Measurements from ENCODE around the gene CDC25A.
A peak's percentile ranks its signal among the peaks of the same experiment; 100 is the strongest.

CDC25A gene

DNA sequence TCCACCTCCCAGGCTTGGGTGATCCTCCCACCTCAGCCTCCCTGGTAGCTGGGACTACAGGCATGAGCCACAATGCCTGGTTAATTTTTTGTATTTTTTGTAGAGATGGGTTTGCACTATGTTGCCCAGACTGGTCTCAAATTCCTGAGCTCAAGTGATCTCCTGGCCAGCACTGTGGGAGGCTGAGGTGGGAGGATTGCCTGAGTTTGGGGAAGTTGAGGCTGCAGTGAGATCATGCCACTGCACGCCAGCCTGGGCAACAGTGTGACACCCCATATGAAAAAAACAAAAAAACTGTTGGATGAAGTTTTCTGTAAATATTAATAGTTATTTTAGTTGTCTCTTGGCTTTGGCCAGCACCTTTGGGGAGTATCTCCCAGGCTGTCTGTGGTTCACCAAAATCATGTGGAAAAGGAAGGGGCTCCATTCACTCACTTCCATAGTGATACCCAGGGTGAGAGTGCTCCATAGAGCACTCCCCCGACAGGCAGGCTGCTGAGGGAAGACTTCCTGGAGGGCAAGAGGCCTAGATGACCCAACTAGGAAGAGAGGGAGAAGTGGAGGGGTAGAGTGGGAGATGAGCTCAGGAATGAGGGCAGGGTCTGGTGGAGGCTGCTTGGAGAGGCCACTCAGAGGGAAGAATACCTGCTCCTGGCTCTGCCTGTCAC is 47.1 kb downstream of the CDC25A start:
- DNase-seq (ENCODE audit: low spot score), result no peak

DNA sequence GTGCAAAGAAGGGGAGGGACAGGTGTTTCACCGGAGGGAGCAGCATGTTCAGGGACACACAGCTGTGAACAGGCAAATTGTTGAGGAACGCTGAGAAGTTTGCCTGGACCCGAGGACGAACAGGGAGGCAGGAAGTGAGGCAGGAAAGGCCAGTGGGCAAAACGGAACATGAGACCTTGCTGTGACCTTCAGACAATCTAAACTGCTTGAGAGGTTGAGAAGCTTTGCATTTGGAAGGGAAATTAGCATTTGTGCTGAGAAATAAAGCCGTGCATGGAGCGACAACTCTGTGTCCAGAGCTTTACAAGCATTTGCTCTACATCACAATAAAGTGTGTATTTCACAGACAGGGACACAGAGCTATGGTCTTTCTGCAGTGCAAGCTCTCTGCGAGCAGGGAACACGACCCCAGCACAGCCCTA is 47.9 kb downstream of the CDC25A start:
- no peak for DNase-seq (ENCODE audit: low spot score)

DNA sequence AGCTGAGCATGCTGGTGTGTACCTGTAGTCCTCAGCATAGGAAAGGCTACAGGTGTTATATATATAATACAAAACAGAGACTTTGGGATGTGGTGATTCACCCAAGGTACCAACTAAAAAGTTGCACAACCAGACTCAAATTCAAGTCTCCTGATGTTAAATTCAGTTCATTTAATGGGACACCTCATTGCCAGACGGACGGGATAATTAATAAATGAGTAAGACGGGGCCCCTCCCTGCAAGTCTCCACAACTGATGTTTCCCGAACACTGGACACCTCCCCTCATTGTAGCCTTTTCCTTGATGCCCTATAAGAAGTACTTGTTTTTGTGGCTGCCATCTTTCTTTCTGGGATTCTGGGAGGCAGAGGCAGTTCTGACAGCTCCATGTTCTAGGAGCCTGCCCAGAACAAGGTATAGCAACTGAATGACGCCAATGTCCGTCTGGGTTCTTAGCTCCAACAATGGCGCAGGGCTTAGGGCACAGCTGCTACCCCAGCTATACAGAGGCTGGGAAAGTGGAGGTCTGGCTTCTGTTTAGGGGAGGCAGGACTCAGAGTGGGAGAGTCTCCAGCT is 50.7 kb downstream of the CDC25A start:
- no peak for DNase-seq (ENCODE audit: low spot score)

DNA sequence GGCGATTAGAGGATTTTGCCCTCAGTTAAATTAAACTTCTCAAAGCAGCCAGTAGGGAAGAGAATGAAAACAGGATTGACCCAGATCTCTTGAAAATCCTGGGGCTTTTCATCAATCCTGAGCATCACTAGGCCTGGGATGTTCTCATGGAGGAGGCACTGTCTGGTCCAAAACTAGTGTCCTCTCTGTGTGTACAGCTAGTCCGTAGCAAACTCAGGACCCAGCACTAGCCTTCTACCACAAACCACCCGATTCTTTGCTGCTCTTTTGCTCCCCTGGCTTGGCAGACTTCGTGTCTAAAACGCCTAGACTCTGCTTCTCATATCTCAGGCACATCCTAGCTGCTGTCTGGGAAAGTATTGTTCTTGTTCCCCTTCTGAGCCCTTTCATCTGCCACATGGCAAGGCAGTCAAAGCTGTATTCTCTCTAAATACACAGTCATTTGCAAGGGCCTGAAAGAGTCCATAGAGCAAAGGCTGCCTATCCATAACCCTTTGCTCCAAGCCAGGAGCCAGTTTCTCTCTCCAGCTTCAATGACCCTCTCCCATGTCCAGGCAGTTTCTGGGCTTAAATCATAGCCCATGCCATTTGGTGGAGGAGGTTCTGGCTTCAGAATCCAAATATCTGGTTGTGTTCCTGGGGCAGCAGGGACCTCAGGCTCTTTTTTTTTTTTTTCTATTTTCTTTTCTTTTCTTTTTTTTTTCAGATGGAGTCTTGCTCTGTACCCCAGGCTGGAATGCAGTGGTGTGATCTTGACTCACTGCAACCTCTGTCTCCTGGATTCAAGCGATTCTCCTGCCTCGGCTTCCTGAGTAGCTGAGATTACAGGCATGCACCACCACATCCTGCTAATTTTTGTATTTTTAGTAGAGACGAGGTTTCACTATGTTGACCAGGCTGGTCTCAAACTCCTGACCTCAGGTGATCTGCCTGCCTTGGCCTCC is 52.4 kb downstream of the CDC25A start:
- no peak for DNase-seq (ENCODE audit: low spot score)

DNA sequence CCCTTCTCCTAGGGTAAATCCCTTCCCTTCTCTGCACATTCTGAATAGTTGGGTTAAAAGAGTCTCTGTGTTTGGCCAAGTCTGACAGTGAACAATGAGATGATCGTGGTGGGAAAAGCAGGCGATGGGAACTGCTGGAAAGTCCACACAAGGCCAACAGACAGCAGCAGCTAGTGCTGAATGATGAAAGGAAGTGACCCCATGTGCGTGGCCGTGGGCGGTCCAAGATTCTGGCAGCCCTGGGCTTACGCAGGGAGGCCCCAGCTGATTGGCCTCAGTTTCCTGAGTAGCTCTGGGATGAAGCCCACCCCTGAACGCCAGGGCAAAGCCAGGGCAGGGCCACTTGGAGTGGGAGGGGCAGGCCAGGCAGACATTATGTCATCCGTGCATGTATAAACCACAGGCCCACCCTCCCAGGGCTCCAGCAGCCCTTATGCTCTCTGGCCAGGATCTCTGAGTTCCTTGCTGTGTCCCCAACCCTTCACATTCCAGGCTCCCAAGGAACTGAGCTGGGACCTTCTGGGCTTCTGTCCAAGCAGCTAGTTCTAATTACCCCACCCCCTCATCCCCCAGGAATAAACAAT is 57.8 kb downstream of the CDC25A start:
- peak; percentile 69 for DNase-seq (ENCODE audit: low spot score)

DNA sequence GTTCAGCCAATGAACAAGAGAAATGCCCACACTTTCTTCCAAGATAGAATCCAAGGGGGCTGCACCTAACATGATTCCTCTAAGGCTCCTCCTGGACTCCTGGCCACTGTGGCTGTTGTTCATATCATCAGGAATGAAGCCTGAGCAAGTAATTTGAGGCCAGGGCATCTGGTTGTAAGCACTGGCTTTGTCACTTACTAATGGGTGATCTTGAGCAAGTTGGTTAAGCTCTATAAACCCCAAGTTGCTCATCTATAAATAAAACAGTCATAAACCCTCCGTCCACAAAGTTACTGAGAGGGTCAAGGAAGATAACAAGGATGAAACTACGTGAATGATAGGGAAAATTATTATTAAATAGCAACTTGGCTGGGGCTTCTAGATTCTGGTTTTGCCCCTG is 58.3 kb downstream of the CDC25A start:
- DNase-seq (ENCODE audit: low spot score), result no peak

DNA sequence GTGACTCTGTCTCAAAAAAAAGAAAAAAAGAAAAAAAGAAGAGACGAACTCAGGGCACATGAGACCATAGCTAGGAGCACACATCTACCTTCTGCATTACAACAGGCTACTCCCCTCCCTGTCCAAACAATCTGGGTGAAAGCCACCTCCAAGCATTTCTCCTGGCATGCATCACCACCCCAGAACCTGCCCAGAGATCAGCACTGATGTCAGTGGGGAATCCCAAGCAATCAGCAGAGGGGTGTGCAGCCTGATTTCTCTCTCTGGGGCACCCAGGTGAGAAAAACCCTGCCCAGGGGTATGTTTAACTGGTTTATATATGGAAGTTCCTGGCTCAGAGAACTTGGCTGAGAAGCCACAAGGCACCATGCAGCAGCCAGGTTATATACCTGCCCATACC is 59.4 kb downstream of the CDC25A start:
- DNase-seq (ENCODE audit: low spot score), result no peak

DNA sequence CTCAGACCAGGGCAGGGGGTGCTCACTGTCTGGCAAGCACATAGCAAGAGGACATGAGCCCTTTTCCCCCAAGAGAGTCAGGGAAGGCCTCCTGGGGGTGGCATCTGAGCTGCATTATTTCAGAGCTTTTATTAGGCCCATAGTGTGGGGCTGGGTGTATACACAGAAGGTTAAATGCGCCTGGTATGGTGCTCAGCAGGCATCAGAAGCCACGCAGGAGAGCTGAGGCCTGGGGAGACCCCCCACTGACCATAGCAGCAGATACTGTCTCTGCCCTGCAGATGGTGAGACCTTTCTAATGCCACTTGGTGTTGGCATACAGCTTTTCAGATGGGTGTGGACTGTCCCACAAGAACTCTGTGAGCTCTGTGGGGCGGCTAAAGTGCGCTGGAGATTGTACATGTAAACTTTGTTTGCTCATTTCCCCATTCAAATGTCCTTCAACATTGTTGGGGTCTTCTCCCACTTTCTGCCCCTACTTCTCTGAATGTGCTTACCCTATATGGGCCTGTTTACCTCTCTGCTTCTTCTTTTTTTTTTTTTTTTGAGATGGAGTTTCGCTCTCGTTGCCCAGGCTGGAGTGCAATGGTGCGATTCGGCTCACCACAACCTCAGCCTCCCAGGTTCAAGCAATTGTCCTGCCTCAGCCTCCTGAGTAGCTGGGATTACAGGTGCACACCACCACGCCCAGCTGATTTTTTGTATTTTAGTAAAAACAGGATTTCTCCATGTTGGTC is 62.2 kb downstream of the CDC25A start:
- no peak for DNase-seq (ENCODE audit: low spot score)

DNA sequence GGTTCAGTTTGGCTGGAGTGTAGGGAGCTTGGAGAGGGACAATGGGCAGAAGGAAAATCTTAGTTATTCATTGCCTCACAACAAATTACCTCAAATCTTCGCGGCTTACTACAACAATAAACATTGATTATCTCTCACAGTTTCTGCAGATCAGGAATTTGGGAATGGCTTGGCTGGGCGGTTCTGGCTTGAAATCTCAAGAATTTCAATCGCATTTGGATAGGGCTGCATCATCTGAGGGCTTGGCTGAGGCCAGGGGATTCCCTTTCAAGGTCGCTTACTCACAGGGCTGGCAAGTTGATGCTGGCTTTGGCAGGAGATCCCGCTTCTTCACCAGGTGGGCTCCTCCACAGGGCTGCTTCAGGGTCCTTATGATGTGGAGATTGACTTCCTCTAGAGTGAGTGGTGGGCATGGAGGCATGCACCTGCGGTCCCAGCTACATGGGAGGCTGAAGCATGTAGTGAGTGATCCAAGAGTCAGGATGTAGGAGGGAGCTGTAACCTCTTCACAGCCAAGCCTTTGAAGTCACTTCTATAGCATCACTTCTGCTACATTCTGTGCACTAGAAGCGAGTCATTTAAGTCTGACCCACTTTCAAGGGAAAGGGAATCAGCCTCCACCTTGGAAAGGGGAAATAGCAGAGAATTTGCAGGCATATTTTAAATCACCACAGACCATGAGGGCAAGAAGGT is 63.1 kb downstream of the CDC25A start:
- DNase-seq (ENCODE audit: low spot score), result no peak

DNA sequence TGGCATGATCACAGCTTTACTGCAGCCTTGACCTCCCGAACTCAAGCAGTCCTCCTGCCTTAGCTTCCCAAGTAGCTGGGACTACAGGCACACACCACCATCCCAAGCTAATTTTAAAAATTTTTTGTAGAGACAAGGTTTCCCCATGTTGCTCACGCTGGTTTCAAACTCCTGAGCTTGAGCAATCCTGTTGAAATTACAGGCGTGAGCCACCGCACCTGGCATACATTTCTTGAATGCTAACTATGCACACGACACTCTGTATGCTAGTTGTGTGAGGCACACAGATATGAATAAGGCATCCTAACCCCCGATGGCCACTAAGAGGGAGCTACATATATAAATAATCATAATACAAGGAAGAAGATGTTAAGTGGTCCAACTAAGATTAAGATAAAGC is 64.9 kb downstream of the CDC25A start:
- no peak for DNase-seq (ENCODE audit: low spot score)

DNA sequence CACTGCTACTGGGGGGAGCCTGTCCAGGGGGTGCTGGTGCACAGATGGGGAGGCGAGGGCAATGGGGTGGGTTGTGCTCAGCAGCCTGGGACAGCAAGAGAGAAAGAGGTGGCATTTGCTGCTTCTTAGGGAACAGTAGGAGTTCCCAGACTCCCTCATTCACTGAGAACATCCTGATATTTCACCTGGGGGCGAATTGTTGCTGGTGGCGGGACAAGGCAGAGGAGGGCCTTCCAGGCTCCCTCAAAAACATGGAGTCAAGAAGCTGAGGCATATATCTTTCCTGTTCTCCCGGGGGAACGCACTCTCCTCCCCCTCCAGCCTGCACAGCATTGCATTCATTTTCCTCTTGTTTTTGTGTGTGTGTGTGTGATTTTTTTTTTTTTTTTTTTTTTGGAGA is 65.7 kb downstream of the CDC25A start:
- no peak for DNase-seq (ENCODE audit: low spot score)

DNA sequence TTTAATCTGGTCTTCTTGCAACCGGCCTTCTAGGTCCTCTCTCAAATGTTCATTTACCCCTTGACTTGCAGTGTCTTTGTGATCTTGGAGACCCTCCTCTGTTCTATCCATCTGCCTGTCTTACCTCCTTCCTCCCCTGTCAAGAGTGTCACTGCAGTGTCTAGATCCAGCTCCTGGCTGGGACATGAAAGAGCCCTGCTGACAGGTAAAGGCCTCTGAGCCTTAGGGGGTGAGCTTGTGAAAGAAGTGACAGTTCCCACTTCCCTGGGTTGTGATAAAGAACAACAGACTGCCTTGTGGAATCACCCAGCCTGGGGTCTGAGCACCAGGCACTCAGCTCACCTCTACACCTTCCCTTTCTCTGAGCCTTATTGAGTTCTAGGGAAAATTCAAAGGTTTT is 68.0 kb downstream of the CDC25A start:
- no peak for DNase-seq (ENCODE audit: low spot score)

DNA sequence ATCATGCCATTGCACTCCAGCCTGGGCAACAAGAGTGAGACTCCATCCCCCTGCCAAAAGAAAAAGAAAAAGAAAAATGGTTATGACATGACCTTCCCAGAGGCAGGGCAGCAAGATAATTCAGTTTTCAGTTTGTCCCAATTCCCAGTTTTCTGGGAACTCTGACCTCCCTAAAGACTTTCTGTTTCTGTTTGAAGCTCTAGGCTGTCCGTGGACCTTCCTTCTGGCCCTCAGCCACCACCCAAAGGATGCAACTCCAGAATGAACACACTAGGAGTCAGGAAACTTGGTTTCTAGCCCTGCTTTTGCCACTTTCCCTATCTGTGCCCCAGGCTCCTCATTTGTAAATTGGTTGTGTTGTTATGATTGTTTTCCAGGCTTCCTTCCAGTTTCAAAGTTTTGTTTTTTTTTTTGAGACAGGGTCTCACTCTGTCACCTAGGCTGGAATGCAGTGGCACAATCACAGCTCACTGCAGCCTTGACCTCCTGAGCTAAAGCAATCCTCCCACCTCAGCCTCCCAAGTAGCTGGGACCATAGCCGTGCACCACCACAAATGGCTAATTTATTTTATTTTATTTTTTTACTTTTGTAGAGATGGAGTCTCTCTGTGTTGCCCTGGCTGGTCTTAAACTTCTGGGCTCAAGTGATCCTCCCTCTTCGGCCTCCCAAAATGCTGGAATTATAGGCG is 68.6 kb downstream of the CDC25A start:
- peak; percentile 61 for DNase-seq (ENCODE audit: low spot score)

DNA sequence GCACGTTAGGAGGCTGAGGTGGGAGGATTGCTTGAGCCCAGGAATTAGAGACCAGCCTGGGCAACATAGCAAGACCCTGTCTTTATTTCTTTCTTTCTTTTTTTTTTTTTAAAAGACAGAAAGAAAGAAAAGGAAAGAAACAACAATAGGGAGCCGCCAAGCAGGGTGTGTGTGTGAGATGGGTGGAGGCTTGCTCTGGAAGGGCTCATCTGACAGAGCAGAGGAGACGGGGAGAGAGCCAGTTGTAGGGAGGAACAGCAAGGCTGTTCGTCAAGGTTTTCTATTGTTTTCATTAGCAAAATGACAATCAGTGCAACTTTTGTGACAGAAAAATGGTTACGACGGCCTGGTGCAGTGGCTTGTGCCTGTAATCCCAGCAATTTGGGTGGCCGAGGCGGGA is 69.3 kb downstream of the CDC25A start:
- no peak for DNase-seq (ENCODE audit: low spot score)

DNA sequence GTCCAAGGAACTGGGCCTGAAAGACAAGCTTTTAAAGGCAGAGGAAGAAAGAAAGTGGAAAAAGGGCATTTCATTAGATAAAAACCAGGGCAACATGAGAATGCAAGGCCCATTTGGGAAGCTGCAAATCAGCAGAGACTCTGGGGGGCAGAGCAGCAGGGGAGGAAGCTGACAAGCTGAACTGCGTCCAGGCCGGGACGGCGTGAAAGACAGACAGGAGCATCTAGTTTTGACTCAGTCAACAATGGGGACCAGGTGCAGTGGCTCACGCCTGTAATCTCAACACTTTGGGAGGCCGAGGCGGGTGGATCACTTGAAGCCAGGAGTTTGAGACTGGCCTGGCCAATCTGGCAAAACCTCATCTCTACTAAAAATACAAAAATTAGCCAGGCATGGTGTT is 69.9 kb downstream of the CDC25A start:
- no peak for DNase-seq (ENCODE audit: low spot score)

DNA sequence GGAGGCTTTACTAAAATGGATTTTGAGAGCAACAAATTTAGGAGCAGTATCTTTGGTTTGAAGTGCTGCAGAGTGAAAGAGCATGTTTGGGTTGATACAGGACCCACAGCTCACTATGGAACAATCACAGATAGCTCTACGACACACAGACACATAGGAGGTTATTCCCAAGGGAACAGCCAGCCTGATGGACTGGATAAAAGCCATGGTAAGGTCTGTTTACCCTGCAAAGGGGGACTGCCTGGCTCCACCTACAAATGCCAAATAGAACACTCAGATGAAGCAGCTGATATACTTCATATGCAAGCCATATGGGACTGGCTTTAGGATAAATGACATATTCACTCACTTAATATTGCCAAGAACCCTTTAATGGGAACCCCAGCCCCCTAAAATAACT is 75.4 kb downstream of the CDC25A start:
- no peak for DNase-seq (ENCODE audit: low spot score)

DNA sequence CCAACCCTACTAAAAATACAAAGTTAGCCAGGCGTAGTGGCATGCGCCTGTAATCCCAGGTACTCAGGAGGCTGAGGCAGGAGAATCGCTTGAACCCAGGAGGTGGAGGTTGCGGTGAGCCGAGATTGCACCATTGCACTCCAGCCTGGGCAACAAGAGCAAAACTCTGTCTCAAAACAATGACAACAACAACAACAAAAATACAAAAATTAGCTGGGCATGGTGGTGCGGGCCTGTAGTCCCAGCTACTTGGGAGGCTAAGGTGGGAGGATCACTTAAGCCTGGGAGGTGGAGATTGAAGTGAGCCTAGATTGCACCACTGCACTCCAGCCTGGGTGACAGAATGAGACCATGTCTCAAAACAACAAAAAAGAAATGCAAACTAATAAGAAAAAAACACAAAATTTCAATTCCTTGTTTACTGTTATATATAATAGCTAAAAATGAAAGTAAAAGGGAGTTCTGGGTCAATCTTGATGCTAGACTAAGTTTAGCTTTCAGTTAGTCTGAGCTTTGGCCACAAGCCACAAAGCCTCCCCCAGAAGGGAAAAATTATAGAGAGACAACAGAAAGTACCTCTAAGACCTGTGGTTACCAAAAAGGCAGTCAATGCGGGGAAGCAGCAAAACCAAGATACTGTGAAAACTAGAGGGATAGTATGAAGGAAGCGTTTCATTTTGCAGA is 76.0 kb downstream of the CDC25A start:
- DNase-seq (ENCODE audit: low spot score), result peak; percentile 24

DNA sequence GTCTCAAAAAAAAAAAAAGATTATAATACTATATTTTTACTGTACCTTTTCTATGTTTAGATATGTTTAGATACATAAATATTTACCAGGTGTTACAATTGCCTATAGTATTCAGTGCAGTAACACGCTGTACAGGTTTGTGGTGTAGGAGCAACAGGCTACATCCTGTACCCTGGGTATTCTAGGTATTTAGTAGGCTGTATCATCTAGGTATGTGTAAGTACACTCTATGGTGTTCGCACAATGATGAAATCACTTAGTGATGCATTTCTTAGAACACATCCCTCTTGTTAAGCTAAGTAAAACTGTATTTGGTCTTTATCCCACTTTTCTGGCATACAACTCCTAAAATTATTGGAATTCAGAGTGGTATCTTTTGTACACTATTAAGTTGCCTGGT is 77.8 kb downstream of the CDC25A start:
- DNase-seq (ENCODE audit: low spot score), result no peak

DNA sequence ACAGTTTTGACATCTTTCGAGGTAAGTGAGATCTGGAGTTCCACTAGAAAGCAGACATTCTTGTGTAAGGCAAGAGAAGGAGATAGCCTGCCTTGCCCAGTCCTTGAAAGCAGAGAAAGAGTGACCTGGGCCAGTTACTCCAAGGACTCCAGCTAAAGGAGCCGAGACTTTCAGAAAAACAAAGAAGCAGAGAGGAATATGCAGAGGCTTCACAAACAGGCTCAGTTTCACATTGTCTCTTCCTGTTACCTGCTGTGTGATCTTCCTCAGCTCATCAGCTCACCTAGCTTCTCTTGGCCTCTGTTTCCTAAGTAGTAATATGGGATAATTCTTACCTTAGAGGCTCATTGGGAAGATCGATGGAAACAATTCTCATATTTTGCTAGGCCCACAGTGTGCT is 81.0 kb downstream of the CDC25A start:
- DNase-seq (ENCODE audit: low spot score), result no peak
